ENCODE measurements around the gene DNAJC25.

DNAJC25 gene

GRCh38 chr9:111627260-111627963 is 3.7 kb upstream of the DNAJC25 start:
- no peak overlapping the region for H2AFZ ChIP-seq (ENCODE audit: low read length, unreplicated experiment)
- H3K27ac ChIP-seq (ENCODE audit: low read depth, low read length), result no peak overlapping the region
- peaks cover 13% of the 10 kb centered on the region for H3K79me2 ChIP-seq (ENCODE audit: control insufficient read depth, insufficient read depth, low read length, unreplicated experiment)
- no peaks in the 10 kb centered on the region for H3K27me3 ChIP-seq (ENCODE audit: insufficient read depth, low read length)
- no peaks in the 10 kb centered on the region for H3K36me3 ChIP-seq (ENCODE audit: insufficient read depth, low read length)
- no peak overlapping the region for H3K4me3 ChIP-seq (ENCODE audit: low read depth, low read length)
- peaks cover 15% of the 10 kb centered on the region for H3K4me1 ChIP-seq (ENCODE audit: control insufficient read depth, insufficient read depth, low read length, unreplicated experiment)

GRCh38 chr9:111628411-111628810 is 2.7 kb upstream of the DNAJC25 start:
- H3K79me2 ChIP-seq (ENCODE audit: control insufficient read depth, insufficient read depth, low read length, unreplicated experiment), result peaks cover 23% of the 10 kb centered on the region
- H3K27me3 ChIP-seq (ENCODE audit: insufficient read depth, low read length), result no peaks in the 10 kb centered on the region
- no peak overlapping the region for H2AFZ ChIP-seq (ENCODE audit: low read length, unreplicated experiment)
- H3K36me3 ChIP-seq (ENCODE audit: insufficient read depth, low read length), result no peaks in the 10 kb centered on the region
- peaks cover 16% of the 10 kb centered on the region for H3K4me1 ChIP-seq (ENCODE audit: control insufficient read depth, insufficient read depth, low read length, unreplicated experiment)
- H3K27ac ChIP-seq (ENCODE audit: low read depth, low read length), result no peak overlapping the region
- no peak overlapping the region for H3K4me3 ChIP-seq (ENCODE audit: low read depth, low read length)

- peaks cover 42% of the 10 kb centered on the region for H3K79me2 ChIP-seq (ENCODE audit: control insufficient read depth, insufficient read depth, low read length, unreplicated experiment)
- H2AFZ ChIP-seq (ENCODE audit: low read length, unreplicated experiment), result peak overlapping the region; percentile 99
- H3K4me3 ChIP-seq (ENCODE audit: low read depth, low read length), result peak overlapping the region; percentile 99
- no peak overlapping the region for H3K27ac ChIP-seq (ENCODE audit: low read depth, low read length)
- H3K36me3 ChIP-seq (ENCODE audit: insufficient read depth, low read length), result no peaks in the 10 kb centered on the region
- no peaks in the 10 kb centered on the region for H3K27me3 ChIP-seq (ENCODE audit: insufficient read depth, low read length)
- H3K4me1 ChIP-seq (ENCODE audit: control insufficient read depth, insufficient read depth, low read length, unreplicated experiment), result peaks cover 34% of the 10 kb centered on the region
These were observed 761 bp upstream of the DNAJC25 start for GRCh38 chr9:111630182-111630963.

DNA sequence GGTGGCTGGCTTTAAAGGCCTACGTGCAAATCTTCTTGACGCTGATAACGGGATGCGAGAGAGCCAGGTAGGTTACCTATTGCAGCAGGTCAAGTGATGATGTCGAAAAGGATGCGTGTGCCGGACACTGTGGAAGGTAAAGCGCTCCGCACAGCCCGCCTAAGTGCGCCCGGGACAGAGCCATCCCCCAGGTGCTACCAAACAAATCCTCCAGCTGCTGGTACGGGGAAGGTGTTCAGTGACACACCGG is 245 bp upstream of the DNAJC25 start:
- peak overlapping the region; percentile 99 for H2AFZ ChIP-seq (ENCODE audit: low read length, unreplicated experiment)
- H3K27ac ChIP-seq (ENCODE audit: low read depth, low read length), result no peak overlapping the region
- H3K4me1 ChIP-seq (ENCODE audit: control insufficient read depth, insufficient read depth, low read length, unreplicated experiment), result peaks cover 34% of the 10 kb centered on the region
- no peaks in the 10 kb centered on the region for H3K27me3 ChIP-seq (ENCODE audit: insufficient read depth, low read length)
- peaks cover 47% of the 10 kb centered on the region for H3K79me2 ChIP-seq (ENCODE audit: control insufficient read depth, insufficient read depth, low read length, unreplicated experiment)
- H3K4me3 ChIP-seq (ENCODE audit: low read depth, low read length), result peak overlapping the region; percentile 99
- no peaks in the 10 kb centered on the region for H3K36me3 ChIP-seq (ENCODE audit: insufficient read depth, low read length)

DNA sequence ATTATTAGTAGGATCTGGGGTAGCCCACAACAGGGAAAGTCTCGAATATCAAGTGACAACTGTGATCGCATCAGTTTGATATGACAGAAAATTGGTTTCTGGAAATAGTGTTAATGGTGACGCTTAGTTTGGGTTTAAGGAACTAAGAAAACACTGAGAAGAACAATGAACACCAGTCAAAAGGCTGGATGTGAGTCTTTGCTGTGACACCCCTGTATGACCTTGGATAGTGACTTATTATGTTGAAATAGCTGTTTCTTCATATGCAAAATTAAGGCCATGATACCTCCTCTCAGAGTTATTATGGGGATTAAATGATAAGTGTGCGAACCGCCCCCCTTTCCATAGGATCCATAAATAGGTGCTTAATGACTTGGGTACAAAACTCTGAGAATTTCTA is 926 bp downstream of the DNAJC25 start:
- peaks cover 57% of the 10 kb centered on the region for H3K79me2 ChIP-seq (ENCODE audit: control insufficient read depth, insufficient read depth, low read length, unreplicated experiment)
- peaks cover 34% of the 10 kb centered on the region for H3K4me1 ChIP-seq (ENCODE audit: control insufficient read depth, insufficient read depth, low read length, unreplicated experiment)
- H3K27ac ChIP-seq (ENCODE audit: low read depth, low read length), result peak overlapping the region; percentile 41; the same call in 1 of the 2 replicates
- H3K27me3 ChIP-seq (ENCODE audit: insufficient read depth, low read length), result no peaks in the 10 kb centered on the region
- H3K4me3 ChIP-seq (ENCODE audit: low read depth, low read length), result peak overlapping the region; percentile 99
- H3K36me3 ChIP-seq (ENCODE audit: insufficient read depth, low read length), result 0 out of 2 replicates have a peak, but pooled peaks cover 5% of the 10 kb centered on the region
- H2AFZ ChIP-seq (ENCODE audit: low read length, unreplicated experiment), result peak overlapping the region; percentile 36

DNA sequence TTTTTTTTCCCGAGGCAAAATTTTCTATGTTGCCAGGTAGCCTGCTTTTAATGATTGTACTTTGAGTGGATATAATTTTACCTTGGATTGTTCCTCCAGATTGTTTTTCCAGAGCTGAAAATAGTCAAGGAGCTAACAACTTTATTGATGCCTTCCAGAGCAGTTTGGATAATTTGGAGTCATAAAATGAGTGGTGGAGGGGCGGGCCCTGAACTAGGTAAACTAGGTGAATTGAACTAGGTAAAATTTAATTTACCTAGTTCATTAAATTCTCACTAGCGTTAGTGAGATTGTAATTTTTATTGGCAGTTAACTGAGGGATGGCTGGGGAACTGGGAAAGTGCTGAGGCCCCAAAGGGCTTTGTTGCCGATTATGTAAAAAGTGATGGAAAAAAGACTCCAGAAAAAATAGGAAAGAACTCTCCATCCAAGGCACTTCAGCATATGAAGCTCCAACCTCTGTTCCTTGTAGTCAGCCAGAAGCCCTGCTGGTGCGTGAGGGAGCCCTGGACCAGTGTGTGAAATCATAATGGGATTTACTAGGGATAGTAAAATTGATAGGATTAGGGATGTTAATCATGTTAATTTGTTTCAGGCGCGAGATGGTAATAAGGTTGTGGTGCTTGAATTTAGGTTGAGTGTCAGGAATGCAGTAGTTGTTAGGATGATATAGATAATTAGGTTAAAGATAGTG is 1.7 kb downstream of the DNAJC25 start:
- Histone ChIP-seq H2AFZ (ENCODE audit: low read length, unreplicated experiment) (no peak overlapping the region), H3K79me2 (ENCODE audit: control insufficient read depth, insufficient read depth, low read length, unreplicated experiment) (peaks cover 65% of the 10 kb centered on the region), H3K36me3 (ENCODE audit: insufficient read depth, low read length) (0 out of 2 replicates have a peak, but pooled peaks cover 5% of the 10 kb centered on the region), H3K27me3 (ENCODE audit: insufficient read depth, low read length) (no peaks in the 10 kb centered on the region), H3K4me3 (ENCODE audit: low read depth, low read length) (peak overlapping the region; percentile 99), H3K4me1 (ENCODE audit: control insufficient read depth, insufficient read depth, low read length, unreplicated experiment) (peaks cover 34% of the 10 kb centered on the region), H3K27ac (ENCODE audit: low read depth, low read length) (no peak overlapping the region)

- Histone ChIP-seq H3K79me2 (ENCODE audit: control insufficient read depth, insufficient read depth, low read length, unreplicated experiment) (peaks cover 70% of the 10 kb centered on the region), H3K36me3 (ENCODE audit: insufficient read depth, low read length) (0 out of 2 replicates have a peak, but pooled peaks cover 5% of the 10 kb centered on the region), H3K4me1 (ENCODE audit: control insufficient read depth, insufficient read depth, low read length, unreplicated experiment) (peaks cover 34% of the 10 kb centered on the region), H3K27ac (ENCODE audit: low read depth, low read length) (no peak overlapping the region), H3K27me3 (ENCODE audit: insufficient read depth, low read length) (no peaks in the 10 kb centered on the region), H3K4me3 (ENCODE audit: low read depth, low read length) (peak overlapping the region; percentile 99), H2AFZ (ENCODE audit: low read length, unreplicated experiment) (no peak overlapping the region)
These were observed 2.2 kb downstream of the DNAJC25 start for GRCh38 chr9:111633389-111633736.

- H2AFZ ChIP-seq (ENCODE audit: low read length, unreplicated experiment), result no peak overlapping the region
- no peak overlapping the region for H3K4me3 ChIP-seq (ENCODE audit: low read depth, low read length)
- no peaks in the 10 kb centered on the region for H3K27me3 ChIP-seq (ENCODE audit: insufficient read depth, low read length)
- H3K27ac ChIP-seq (ENCODE audit: low read depth, low read length), result no peak overlapping the region
- peaks cover 34% of the 10 kb centered on the region for H3K4me1 ChIP-seq (ENCODE audit: control insufficient read depth, insufficient read depth, low read length, unreplicated experiment)
- H3K79me2 ChIP-seq (ENCODE audit: control insufficient read depth, insufficient read depth, low read length, unreplicated experiment), result peaks cover 83% of the 10 kb centered on the region
- 0 out of 2 replicates have a peak, but pooled peaks cover 5% of the 10 kb centered on the region for H3K36me3 ChIP-seq (ENCODE audit: insufficient read depth, low read length)
These were observed 3.7 kb downstream of the DNAJC25 start for GRCh38 chr9:111634860-111635259.

DNA sequence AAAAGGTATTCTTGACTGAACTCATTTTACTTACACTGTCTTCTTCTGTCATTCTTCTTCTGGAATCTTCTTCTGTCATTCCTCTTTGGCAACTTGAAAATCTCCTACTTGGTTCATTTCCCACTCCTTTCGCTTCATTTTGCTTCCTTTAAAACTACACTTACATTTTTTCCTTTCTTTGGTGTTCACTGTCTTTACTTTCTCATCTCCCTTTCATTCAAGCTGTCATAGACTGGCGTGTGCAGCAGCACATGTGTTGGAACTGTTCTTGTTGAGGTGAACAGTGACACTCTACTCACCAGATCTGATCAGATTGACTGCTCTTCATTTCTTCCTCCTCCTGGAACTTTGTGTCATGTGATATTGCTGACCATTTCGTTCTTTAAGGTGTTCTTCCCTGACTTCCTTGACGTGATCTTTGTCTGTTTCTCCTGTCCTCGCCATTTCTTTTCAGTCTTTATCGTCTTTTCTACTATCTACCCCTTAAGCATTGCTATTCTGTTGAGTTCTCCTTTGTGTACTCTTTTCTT is 6.4 kb downstream of the DNAJC25 start:
- peaks cover 28% of the 10 kb centered on the region for H3K4me1 ChIP-seq (ENCODE audit: control insufficient read depth, insufficient read depth, low read length, unreplicated experiment)
- H2AFZ ChIP-seq (ENCODE audit: low read length, unreplicated experiment), result no peak overlapping the region
- no peaks in the 10 kb centered on the region for H3K27me3 ChIP-seq (ENCODE audit: insufficient read depth, low read length)
- no peak overlapping the region for H3K27ac ChIP-seq (ENCODE audit: low read depth, low read length)
- H3K79me2 ChIP-seq (ENCODE audit: control insufficient read depth, insufficient read depth, low read length, unreplicated experiment), result peaks cover 70% of the 10 kb centered on the region
- H3K4me3 ChIP-seq (ENCODE audit: low read depth, low read length), result no peak overlapping the region
- 0 out of 2 replicates have a peak, but pooled peaks cover 5% of the 10 kb centered on the region for H3K36me3 ChIP-seq (ENCODE audit: insufficient read depth, low read length)

DNA sequence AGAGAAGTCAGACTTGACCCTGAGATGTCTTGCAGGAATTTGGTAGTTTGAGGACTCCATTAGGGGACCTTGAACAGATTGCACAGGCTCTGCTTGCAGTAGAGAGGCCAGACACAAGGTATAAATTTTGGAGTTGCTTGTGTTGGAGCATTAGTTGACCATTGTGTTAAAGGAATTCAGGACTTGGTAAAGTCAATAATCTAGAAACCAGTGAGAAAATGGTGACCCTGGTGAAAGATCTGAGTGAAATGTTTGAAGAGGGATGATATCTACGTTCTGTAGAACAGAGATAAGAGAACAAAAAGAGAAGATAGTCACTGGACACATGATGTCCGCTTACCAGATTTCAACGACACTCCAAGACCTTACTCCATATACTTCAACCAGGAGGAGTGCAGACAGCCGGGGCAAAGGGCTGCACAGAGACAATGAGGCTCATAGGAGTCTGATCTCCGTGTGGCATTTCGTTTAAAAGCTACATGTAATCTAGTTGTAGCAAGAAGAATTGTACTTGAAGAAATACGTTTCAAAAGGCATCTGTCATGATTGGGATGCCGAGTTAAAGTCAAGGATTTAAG is 13.2 kb downstream of the DNAJC25 start:
- peaks cover 18% of the 10 kb centered on the region for H3K36me3 ChIP-seq (ENCODE audit: insufficient read depth, low read length)

More for the DNA sequence above, 13.2 kb downstream of the DNAJC25 start:
- Histone ChIP-seq H3K27ac (ENCODE audit: low read depth, low read length) (no peak overlapping the region), H2AFZ (ENCODE audit: low read length, unreplicated experiment) (no peak overlapping the region), H3K4me3 (ENCODE audit: low read depth, low read length) (no peak overlapping the region), H3K79me2 (ENCODE audit: control insufficient read depth, insufficient read depth, low read length, unreplicated experiment) (peaks cover 34% of the 10 kb centered on the region), H3K27me3 (ENCODE audit: insufficient read depth, low read length) (no peaks in the 10 kb centered on the region), H3K4me1 (ENCODE audit: control insufficient read depth, insufficient read depth, low read length, unreplicated experiment) (no peaks in the 10 kb centered on the region)

Data from ACC112 (cell line).